OCI-LY1 (cell line): ENCODE measurements around the gene USP7.
A peak's percentile ranks its signal among the peaks of the same experiment; 100 is the strongest.

Source experiments
- H2AFZ ChIP-seq: fragments of 200-600 bp; sonication (generic), shearing (Covaris generic); 2 replicates; pipeline ENCODE4 v1.6.0; 2014; ENCODE audit warnings: antibody characterized with exemption, mild to moderate bottlenecking, low read length
- H3F3A ChIP-seq: fragments of 200-600 bp; sonication (generic), shearing (Covaris generic); 2 replicates; pipeline ENCODE4 v1.6.0; 2014; ENCODE audit warnings: mild to moderate bottlenecking, antibody characterized with exemption, low read length, moderate library complexity; ENCODE audit not compliant: insufficient read depth
- H3K27ac ChIP-seq: fragments of 200-600 bp; sonication (generic); 2 replicates; pipeline ENCODE4 v1.5.1; 2014; ENCODE audit warnings: low read length, mixed run types, mild to moderate bottlenecking, low read depth; ENCODE audit not compliant: poor library complexity, severe bottlenecking
- H3K27me3 ChIP-seq: fragments of 200-600 bp; sonication (generic); 2 replicates; pipeline ENCODE4 v1.6.0; 2014; ENCODE audit warnings: antibody characterized with exemption, mild to moderate bottlenecking, low read length, moderate library complexity; ENCODE audit not compliant: insufficient read depth
- H3K36me3 ChIP-seq: fragments of 200-600 bp; sonication (generic); 2 replicates; pipeline ENCODE4 v1.6.1; 2014; ENCODE audit warnings: mild to moderate bottlenecking, antibody characterized with exemption, low read length, moderate library complexity, mixed read lengths; ENCODE audit not compliant: insufficient read depth
- H3K4me1 ChIP-seq: fragments of 200-600 bp; sonication (generic); 2 replicates; pipeline ENCODE4 v1.5.1; 2014; ENCODE audit warnings: mild to moderate bottlenecking, low read length, moderate library complexity; ENCODE audit not compliant: insufficient read depth, severe bottlenecking
- H3K4me2 ChIP-seq: fragments of 200-600 bp; sonication (generic), shearing (Covaris generic); 2 replicates; pipeline ENCODE4 v1.6.1; 2014; ENCODE audit warnings: low read length
- H3K4me3 ChIP-seq: fragments of 200-600 bp; sonication (generic); 2 replicates; pipeline ENCODE4 v1.5.1; 2014; ENCODE audit warnings: low read length, low read depth, mild to moderate bottlenecking, mixed read lengths; ENCODE audit not compliant: poor library complexity, severe bottlenecking
- H3K79me2 ChIP-seq: fragments of 200-600 bp; shearing (Covaris generic); 2 replicates; pipeline ENCODE4 v1.6.1; 2016; ENCODE audit warnings: mixed run types, low read length, mixed read lengths; ENCODE audit not compliant: insufficient read depth
- H3K9ac ChIP-seq: fragments of 200-600 bp; sonication (generic), shearing (Covaris generic); 2 replicates; pipeline ENCODE4 v1.6.1; 2014; ENCODE audit warnings: mild to moderate bottlenecking, low read length, mixed read lengths
- H3K9me2 ChIP-seq: fragments of 200-600 bp; sonication (generic), shearing (Covaris generic); 2 replicates; pipeline ENCODE4 v1.6.1; 2014; ENCODE audit warnings: low read depth, mild to moderate bottlenecking, low read length, mixed read lengths
- H3K9me3 ChIP-seq: fragments of 200-600 bp; shearing (Covaris generic); 2 replicates; pipeline ENCODE4 v1.6.1; 2014; ENCODE audit warnings: low read length, mixed read lengths
- H4K20me1 ChIP-seq: fragments of 200-600 bp; sonication (generic), shearing (Covaris generic); 2 replicates; pipeline ENCODE4 v1.6.0; 2016; ENCODE audit warnings: mild to moderate bottlenecking, low read length; ENCODE audit not compliant: insufficient read depth
- EZH2 ChIP-seq: fragments of 200-600 bp; sonication (generic), shearing (Covaris generic); IDR thresholded peaks from 2 replicates; pipeline ENCODE4 v1.8.0; 2017; ENCODE audit warnings: borderline replicate concordance, mixed run types, mild to moderate bottlenecking, antibody characterized with exemption, low read length, moderate library complexity, mixed read lengths
- TF ChIP-seq, protein P1 (sequence below): fragments of 200-600 bp; sonication (generic), shearing (Covaris generic); IDR thresholded peaks from 2 replicates; pipeline ENCODE4 v1.5.1; 2017; ENCODE audit warnings: mild to moderate bottlenecking, antibody characterized with exemption, low read length, moderate library complexity, mixed read lengths

USP7 gene

DNA sequence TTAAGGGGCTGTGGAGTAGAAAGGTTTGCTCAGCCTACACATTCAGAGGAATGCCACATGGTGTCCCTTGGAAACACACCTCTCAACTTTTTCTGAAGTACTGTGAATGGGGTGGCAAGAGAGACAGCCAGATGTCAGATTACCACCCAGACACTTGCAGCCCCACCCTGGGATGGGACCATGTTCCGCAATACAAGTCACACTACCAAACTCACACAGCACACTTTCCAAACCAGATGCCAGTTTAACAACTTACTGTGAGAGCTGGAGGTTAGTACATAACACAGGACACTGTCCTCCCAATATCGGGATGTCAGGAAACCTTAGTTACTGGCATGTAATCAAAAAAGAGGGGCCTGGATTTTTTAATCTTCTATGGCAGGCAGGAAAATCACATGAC, 7.9 kb downstream of the USP7 start:
- peak overlapping the region; percentile 5; the same call in 1 of the 2 replicates for H3K4me2 ChIP-seq

DNA sequence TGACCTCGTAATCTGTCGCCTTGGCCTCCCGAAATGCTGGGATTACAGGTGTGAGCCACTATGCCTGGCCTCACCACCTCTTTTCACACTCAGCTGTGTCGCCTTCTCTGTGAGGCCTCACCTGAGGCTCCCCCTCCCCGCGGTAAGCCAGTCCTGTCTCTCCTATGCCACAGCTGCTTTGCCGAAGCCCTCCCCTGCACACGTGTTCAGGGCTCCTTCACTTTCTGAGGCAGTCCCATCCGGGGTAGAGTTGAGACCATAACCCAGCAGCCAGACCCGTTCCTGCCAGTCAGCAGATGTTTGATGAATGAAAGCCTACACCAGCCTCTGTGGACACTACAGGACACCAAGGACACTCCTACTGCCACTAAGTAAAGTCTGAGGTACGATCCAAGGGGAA, 10.6 kb downstream of the USP7 start:
- no peaks in the 10 kb centered on the region for H3K9me3 ChIP-seq
- TF ChIP-seq, protein P1, sequence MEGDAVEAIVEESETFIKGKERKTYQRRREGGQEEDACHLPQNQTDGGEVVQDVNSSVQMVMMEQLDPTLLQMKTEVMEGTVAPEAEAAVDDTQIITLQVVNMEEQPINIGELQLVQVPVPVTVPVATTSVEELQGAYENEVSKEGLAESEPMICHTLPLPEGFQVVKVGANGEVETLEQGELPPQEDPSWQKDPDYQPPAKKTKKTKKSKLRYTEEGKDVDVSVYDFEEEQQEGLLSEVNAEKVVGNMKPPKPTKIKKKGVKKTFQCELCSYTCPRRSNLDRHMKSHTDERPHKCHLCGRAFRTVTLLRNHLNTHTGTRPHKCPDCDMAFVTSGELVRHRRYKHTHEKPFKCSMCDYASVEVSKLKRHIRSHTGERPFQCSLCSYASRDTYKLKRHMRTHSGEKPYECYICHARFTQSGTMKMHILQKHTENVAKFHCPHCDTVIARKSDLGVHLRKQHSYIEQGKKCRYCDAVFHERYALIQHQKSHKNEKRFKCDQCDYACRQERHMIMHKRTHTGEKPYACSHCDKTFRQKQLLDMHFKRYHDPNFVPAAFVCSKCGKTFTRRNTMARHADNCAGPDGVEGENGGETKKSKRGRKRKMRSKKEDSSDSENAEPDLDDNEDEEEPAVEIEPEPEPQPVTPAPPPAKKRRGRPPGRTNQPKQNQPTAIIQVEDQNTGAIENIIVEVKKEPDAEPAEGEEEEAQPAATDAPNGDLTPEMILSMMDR: no peak
- TF ChIP-seq EZH2: no peak
- no peaks in the 10 kb centered on the region for H3K9me2 ChIP-seq
- H2AFZ ChIP-seq: no peak overlapping the region
- peaks cover 77% of the 10 kb centered on the region for H3K79me2 ChIP-seq
- H3K27me3 ChIP-seq: no peaks in the 10 kb centered on the region
- H3F3A ChIP-seq: peaks cover 9% of the 10 kb centered on the region
- H3K36me3 ChIP-seq: peaks cover 24% of the 10 kb centered on the region
- no peaks in the 10 kb centered on the region for H4K20me1 ChIP-seq
- H3K4me2 ChIP-seq: peak overlapping the region; percentile 98
- H3K4me3 ChIP-seq: peak overlapping the region; percentile 49
- peaks cover 96% of the 10 kb centered on the region for H3K4me1 ChIP-seq
- H3K9ac ChIP-seq: peak overlapping the region; percentile 70; the same call in 1 of the 2 replicates
- peak overlapping the region; percentile 96 for H3K27ac ChIP-seq

More for the DNA sequence above, 7.9 kb downstream of the USP7 start:
- Histone ChIP-seq H4K20me1 (no peaks in the 10 kb centered on the region), H3K36me3 (peaks cover 24% of the 10 kb centered on the region), H3K4me1 (peaks cover 96% of the 10 kb centered on the region), H3K9me3 (no peaks in the 10 kb centered on the region), H3K9ac (no peak overlapping the region), H3K9me2 (no peaks in the 10 kb centered on the region), H3K27me3 (no peaks in the 10 kb centered on the region), H3F3A (peaks cover 9% of the 10 kb centered on the region), H3K27ac (peak overlapping the region; percentile 90), H3K79me2 (peaks cover 77% of the 10 kb centered on the region), H3K4me3 (no peak overlapping the region), H2AFZ (no peak overlapping the region)
- TF ChIP-seq, protein P1: no peak
- no peak for TF ChIP-seq EZH2

GRCh38 chr16:8952281-8952751, 11.4 kb downstream of the USP7 start:
- peak overlapping the region; percentile 98 for H3K4me2 ChIP-seq
- H3K9ac ChIP-seq: peak overlapping the region; percentile 70
- H3K4me3 ChIP-seq: peak overlapping the region; percentile 49
- H3K9me2 ChIP-seq: no peaks in the 10 kb centered on the region
- H3K9me3 ChIP-seq: no peaks in the 10 kb centered on the region
- H2AFZ ChIP-seq: no peak overlapping the region
- H4K20me1 ChIP-seq: no peaks in the 10 kb centered on the region
- peaks cover 77% of the 10 kb centered on the region for H3K79me2 ChIP-seq
- peaks cover 24% of the 10 kb centered on the region for H3K36me3 ChIP-seq
- peaks cover 9% of the 10 kb centered on the region for H3F3A ChIP-seq
- no peaks in the 10 kb centered on the region for H3K27me3 ChIP-seq
- peaks cover 96% of the 10 kb centered on the region for H3K4me1 ChIP-seq
- TF ChIP-seq EZH2: no peak
- TF ChIP-seq, protein P1: no peak
- peak overlapping the region; percentile 96 for H3K27ac ChIP-seq
